IMR-90 (cell line): ENCODE results near the gene IL12RB2. TPM values are rescaled to one million over a fixed set of nuclear protein-coding genes. Genes with fewer than 3 reads are reported as not detected.

ENCODE experiments used
- ATAC-seq: fragments of 200-7000 bp; cut with Tn5 transposase; 2 replicates; pipeline ENCODE4 v1.9.1; 2020; ENCODE audit warnings: low read depth, mild to moderate bottlenecking, moderate library complexity
- BruUV-seq: library from RNA; stranded (reverse); fragments of 400-500 nt; replicated peaks from 2 replicates; lab custom pipeline; 2021; lab: Mats Ljungman, UMichigan
- CTCF ChIA-PET: fragments of 300-600 bp; formaldehyde crosslinking; extraction: SDS; loops from one replicate; lab custom pipeline; 2021; ENCODE audit warnings: antibody characterized with exemption; lab: Yijun Ruan, JAX
- POLR2A ChIA-PET: fragments of 300-600 bp; sonication (Branson Sonifier 250); formaldehyde crosslinking; loops from one replicate; lab custom pipeline; 2022; ENCODE audit warnings: antibody characterized with exemption; ENCODE audit not compliant: unreplicated experiment; lab: Charles Lee
- DNase-seq: peaks from one replicate; pipeline ENCODE4 v3.0.0; 2013
- H2AFZ ChIP-seq: replicated peaks from 2 replicates; pipeline ENCODE3; 2013; ENCODE audit warnings: low read length, mild to moderate bottlenecking; ENCODE audit not compliant: poor library complexity
- H2AK5ac ChIP-seq: 2 replicates; pipeline ENCODE4 v1.6.1; 2013; ENCODE audit warnings: low read depth, low read length, inconsistent platforms
- H2AK9ac ChIP-seq: replicated peaks from 2 replicates; pipeline ENCODE3; 2013; ENCODE audit warnings: mild to moderate bottlenecking, low read depth, low read length, moderate library complexity; ENCODE audit not compliant: poor library complexity
- H2BK120ac ChIP-seq: 2 replicates; pipeline ENCODE4 v1.6.1; 2013; ENCODE audit warnings: low read depth, low read length, inconsistent platforms
- H2BK15ac ChIP-seq: 3 replicates; pipeline ENCODE4 v1.6.1; 2013; ENCODE audit warnings: low read depth, low read length, inconsistent platforms
- H2BK20ac ChIP-seq: 2 replicates; pipeline ENCODE4 v1.6.1; 2013; ENCODE audit warnings: low read depth, mild to moderate bottlenecking, inconsistent platforms, low read length, moderate library complexity
- H2BK5ac ChIP-seq: 2 replicates; pipeline ENCODE4 v1.6.1; 2013; ENCODE audit warnings: mild to moderate bottlenecking, low read depth, low read length, inconsistent platforms; ENCODE audit not compliant: poor library complexity, severe bottlenecking
- H3K14ac ChIP-seq: replicated peaks from 2 replicates; pipeline ENCODE4 v1.6.1; 2013; ENCODE audit warnings: low read depth, low read length, inconsistent platforms
- H3K18ac ChIP-seq: 2 replicates; pipeline ENCODE4 v1.6.1; 2013; ENCODE audit warnings: low read depth, low read length, control low read depth
- H3K23ac ChIP-seq: 2 replicates; pipeline ENCODE4 v1.6.1; 2013; ENCODE audit warnings: low read depth, low read length, inconsistent platforms
- H3K27ac ChIP-seq: 2 replicates; pipeline ENCODE4 v1.5.1; 2013; ENCODE audit warnings: mild to moderate bottlenecking, control low read depth, low read length; ENCODE audit not compliant: insufficient read depth
- H3K27me3 ChIP-seq: 2 replicates; pipeline ENCODE4 v1.6.1; 2013; ENCODE audit warnings: low read length; ENCODE audit not compliant: control insufficient read depth, insufficient read depth
- H3K36me3 ChIP-seq: 2 replicates; pipeline ENCODE4 v1.6.1; 2013; ENCODE audit warnings: low read length, mixed read lengths; ENCODE audit not compliant: control insufficient read depth, insufficient read depth
- H3K4ac ChIP-seq: 2 replicates; pipeline ENCODE4 v1.6.1; 2013; ENCODE audit warnings: low read depth, low read length, inconsistent platforms
- H3K4me1 ChIP-seq: 2 replicates; pipeline ENCODE4 v1.6.1; 2013; ENCODE audit warnings: low read length, mixed read lengths; ENCODE audit not compliant: control insufficient read depth, insufficient read depth
- H3K4me2 ChIP-seq: 2 replicates; pipeline ENCODE4 v1.6.1; 2013; ENCODE audit warnings: low read depth, mild to moderate bottlenecking, control low read depth, low read length, moderate library complexity
- H3K4me3 ChIP-seq: 2 replicates; pipeline ENCODE4 v1.5.1; 2013; ENCODE audit warnings: low read depth, mild to moderate bottlenecking, control low read depth, low read length, moderate library complexity; ENCODE audit not compliant: insufficient read depth
- H3K56ac ChIP-seq: 2 replicates; pipeline ENCODE4 v1.6.1; 2013; ENCODE audit warnings: low read length, inconsistent platforms; ENCODE audit not compliant: insufficient read depth; ENCODE audit errors: extremely low read depth
- H3K79me1 ChIP-seq, 2 experiments: 2 replicates each; pipeline ENCODE4 v1.6.1; 2013; ENCODE audit warnings: low read length in 2 of 2, inconsistent platforms in 1 of 2, low read depth in 1 of 2
- H3K9ac ChIP-seq: 2 replicates; pipeline ENCODE4 v1.6.1; 2013; ENCODE audit warnings: low read depth, low read length, control low read depth
- H3K9me1 ChIP-seq: 2 replicates; pipeline ENCODE4 v1.6.1; 2013; ENCODE audit warnings: low read length, inconsistent platforms; ENCODE audit not compliant: insufficient read depth
- H3K9me3 ChIP-seq: 2 replicates; pipeline ENCODE4 v1.6.1; 2013; ENCODE audit warnings: low read length; ENCODE audit not compliant: control insufficient read depth, insufficient read depth
- H4K20me1 ChIP-seq: 2 replicates; pipeline ENCODE4 v1.6.1; 2013; ENCODE audit warnings: low read length, inconsistent platforms; ENCODE audit not compliant: insufficient read depth
- H4K5ac ChIP-seq: 2 replicates; pipeline ENCODE4 v1.6.1; 2013; ENCODE audit warnings: mild to moderate bottlenecking, low read depth, low read length, control low read depth
- H4K8ac ChIP-seq, 2 experiments: 2 replicates each; pipeline ENCODE4 v1.6.1; 2013; ENCODE audit warnings: low read depth in 2 of 2, low read length in 2 of 2, control low read depth in 1 of 2, inconsistent platforms in 1 of 2
- H4K91ac ChIP-seq: 2 replicates; pipeline ENCODE4 v1.6.1; 2013; ENCODE audit warnings: low read depth, low read length, inconsistent platforms; ENCODE audit not compliant: insufficient read depth
- BHLHE40 ChIP-seq: fragments of 150-350 bp; IDR thresholded peaks from 2 replicates; pipeline ENCODE4 v1.6.1; 2016; ENCODE audit warnings: mild to moderate bottlenecking, low read depth, low read length
- CEBPB ChIP-seq: IDR thresholded peaks from 2 replicates; pipeline ENCODE4 v1.6.1; 2012; ENCODE audit warnings: low read depth, low read length, improper control_type of control experiment
- CHD1 ChIP-seq: IDR thresholded peaks from 2 replicates; pipeline ENCODE4 v1.6.1; 2012; ENCODE audit warnings: low read depth, low read length, improper control_type of control experiment
- NFE2L2 ChIP-seq: fragments of 150-350 bp; IDR thresholded peaks from 2 replicates; pipeline ENCODE4 v1.6.1; 2016; ENCODE audit warnings: low read depth, mild to moderate bottlenecking, low read length
- RAD21 ChIP-seq: IDR thresholded peaks from 2 replicates; pipeline ENCODE4 v1.6.1; 2012; ENCODE audit warnings: low read length, improper control_type of control experiment
- RCOR1 ChIP-seq: IDR thresholded peaks from 2 replicates; pipeline ENCODE4 v1.6.1; 2012; ENCODE audit warnings: mild to moderate bottlenecking, low read length, improper control_type of control experiment; ENCODE audit not compliant: insufficient replicate concordance
- USF2 ChIP-seq: fragments of 150-350 bp; IDR thresholded peaks from 2 replicates; pipeline ENCODE4 v1.6.1; 2017; ENCODE audit warnings: mild to moderate bottlenecking, antibody characterized with exemption, low read length, low read depth
- WGBS, 2 experiments: methylation state at CpG; one replicate each; pipeline versions ENCODE4 v1.1.5 to v1.1.7; 2013; ENCODE audit warnings: missing lambda C conversion rate in 2 of 2; ENCODE audit not compliant: insufficient read length in 1 of 2; ENCODE audit errors: extremely low coverage in 2 of 2; 5-methylcytosine and 5-hydroxymethylcytosine counted together
- dilution Hi-C: fragments of 300-500 bp; cut with HindIII; formaldehyde crosslinking; loops from one replicate; pipeline ENCODE4 v1.14.3; 2018; ENCODE audit warnings: low sequenced_read_pairs; ENCODE audit not compliant: unreplicated experiment
- in situ Hi-C: fragments of 300-500 bp; cut with MboI; formaldehyde crosslinking; loops from 3 replicates; pipeline ENCODE4 v1.14.3; 2019; ENCODE audit warnings: low sequenced_read_pairs, inconsistent platforms, mixed read lengths
- intact Hi-C: fragments of 100-400 bp; cut with micrococcal nuclease; formaldehyde crosslinking; loops from 2 replicates; pipeline ENCODE4 v1.10.0; 2022
- polyA plus RNA-seq, 3 experiments: library from polyadenylated mRNA; depleted of rRNA; stranded (reverse); fragments of >200 nt; gene quantifications; 2 replicates each; pipeline ENCODE4 v1.2.3, GENCODE V29; 2012; ENCODE audit warnings: low replicate concordance in 1 of 3
- total RNA-seq: library from RNA; depleted of rRNA; stranded (reverse); fragments of >200 nt; gene quantifications from 2 replicates; pipeline ENCODE4 v1.2.3, GENCODE V29; 2012
- TF ChIP-seq, protein P1 (sequence below): fragments of 150-350 bp; IDR thresholded peaks from 2 replicates; pipeline ENCODE4 v1.6.1; 2016; ENCODE audit warnings: low read depth, mild to moderate bottlenecking, low read length, moderate library complexity, borderline replicate concordance

The IL12RB2 gene
- total and polyA plus RNA-seq, 2 of the 4 experiments (the other 2 are of a cell fraction), result not detected

- no CpG with 5 or more reads among the region's 4 CpGs for WGBS, 2 experiments
- H3K14ac ChIP-seq, result no peak overlapping the region
- H3K27me3 ChIP-seq, result peaks cover 1% of the 10 kb centered on the region; the same call in 1 of the 2 replicates
- no peak overlapping the region for H2AK9ac ChIP-seq
- H3K56ac ChIP-seq, result no peak overlapping the region
- ChIA-PET CTCF (interaction anchor here (1.3 kb wide), 1 partner anchor 13 kb away, joined by 3 read pairs; no protein-coding TSS in a partner anchor), POLR2A (no interaction called here)
- in situ Hi-C loops (no loop called here), dilution Hi-C loops (no loop called here), intact Hi-C loops (no loop called here)
- no peak overlapping the region for H3K27ac ChIP-seq
- DNase-seq, result no peak
- ATAC-seq, result no peak
- H3K4me2 ChIP-seq, result no peak overlapping the region
- no peaks in the 10 kb centered on the region for H3K9me1 ChIP-seq
- no peak overlapping the region for H2BK120ac ChIP-seq
- TF ChIP-seq CHD1 (no peak), USF2 (no peak), RAD21 (no peak), BHLHE40 (no peak), RCOR1 (no peak), NFE2L2 (no peak), CEBPB (no peak)
- TF ChIP-seq, protein P1, sequence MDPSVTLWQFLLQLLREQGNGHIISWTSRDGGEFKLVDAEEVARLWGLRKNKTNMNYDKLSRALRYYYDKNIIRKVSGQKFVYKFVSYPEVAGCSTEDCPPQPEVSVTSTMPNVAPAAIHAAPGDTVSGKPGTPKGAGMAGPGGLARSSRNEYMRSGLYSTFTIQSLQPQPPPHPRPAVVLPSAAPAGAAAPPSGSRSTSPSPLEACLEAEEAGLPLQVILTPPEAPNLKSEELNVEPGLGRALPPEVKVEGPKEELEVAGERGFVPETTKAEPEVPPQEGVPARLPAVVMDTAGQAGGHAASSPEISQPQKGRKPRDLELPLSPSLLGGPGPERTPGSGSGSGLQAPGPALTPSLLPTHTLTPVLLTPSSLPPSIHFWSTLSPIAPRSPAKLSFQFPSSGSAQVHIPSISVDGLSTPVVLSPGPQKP, result no peak
- H4K5ac ChIP-seq, result no peak overlapping the region
- no peak overlapping the region for H3K4me3 ChIP-seq
- no peak overlapping the region for H4K8ac ChIP-seq
- no peak overlapping the region for H2BK15ac ChIP-seq
- no peak overlapping the region for H3K4ac ChIP-seq
- no peak overlapping the region for H3K18ac ChIP-seq
- H2AFZ ChIP-seq, result no peak overlapping the region
- BruUV-seq, result no TSS peak
- H3K9me3 ChIP-seq, result no peaks in the 10 kb centered on the region
- no peaks in the 10 kb centered on the region for H3K79me1 ChIP-seq
- no peak overlapping the region for H2AK5ac ChIP-seq
- H3K23ac ChIP-seq, result no peak overlapping the region
- H3K36me3 ChIP-seq, result no peaks in the 10 kb centered on the region
- no peaks in the 10 kb centered on the region for H4K20me1 ChIP-seq
- H2BK5ac ChIP-seq, result no peak overlapping the region
- H2BK20ac ChIP-seq, result no peak overlapping the region
- no peak overlapping the region for H4K91ac ChIP-seq
- H3K4me1 ChIP-seq, result no peaks in the 10 kb centered on the region
- H3K9ac ChIP-seq, result no peak overlapping the region
These were observed 25.2 kb downstream of the IL12RB2 start for GRCh38 chr1:67332653-67333529.
